ENCODE results near the gene INHBC. TPM values are rescaled to one million over a fixed set of nuclear protein-coding genes. Genes with fewer than 3 reads are reported as not detected.
"Not testable (repeated sequence)": the region's sequence is repeated elsewhere in the genome, so short reads cannot be mapped to it uniquely, and the experiment has no call there.

The INHBC gene
- total RNA-seq, 2 experiments from 2014 or later: not detected

DNA sequence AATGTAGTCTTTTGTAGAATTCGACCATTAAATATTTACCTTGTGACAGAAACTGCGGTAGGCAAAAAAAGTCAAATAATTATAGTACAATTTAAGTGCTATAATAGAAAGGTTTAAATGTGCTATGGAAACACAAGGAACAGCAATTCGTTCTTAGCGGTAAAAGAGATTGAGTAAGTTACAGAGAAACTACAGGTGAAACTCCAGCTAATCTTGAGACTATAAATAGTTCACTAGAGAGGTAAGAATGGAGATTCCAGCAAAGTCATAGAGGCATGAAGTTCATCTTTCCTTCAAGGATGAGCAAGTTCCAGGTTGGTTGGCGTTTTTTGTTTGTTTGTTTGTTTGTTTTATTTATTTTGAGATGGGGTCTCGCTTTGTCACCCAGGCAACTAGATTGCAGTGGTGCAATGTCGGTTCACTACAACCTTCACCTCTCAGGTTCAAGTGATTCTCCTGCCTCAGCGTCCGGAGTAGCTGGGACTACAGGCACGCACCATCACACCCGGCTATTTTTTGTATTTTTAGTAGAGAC is 2.9 kb upstream of the INHBC start:
- Mint-ChIP-seq H3K4me1 (peaks cover 40% of the 10 kb centered on the region), H3K27ac (peak overlapping the region; percentile 98), H3K27me3 (no peaks in the 10 kb centered on the region), H3K36me3 (peaks cover 10% of the 10 kb centered on the region), H3K4me3 (peak overlapping the region; percentile 89), H3K9me3 (ENCODE audit: low read depth) (no peaks in the 10 kb centered on the region)
- ATAC-seq: no peak
- CTCF ChIA-PET: interaction anchor here (1.0 to 6.7 kb wide), 5 partner anchors 19 to 30 kb away, joined by 5 to 40 read pairs (median 6); partner anchors contain the start of genes GLI1 and INHBE
- no peak for DNase-seq

DNA sequence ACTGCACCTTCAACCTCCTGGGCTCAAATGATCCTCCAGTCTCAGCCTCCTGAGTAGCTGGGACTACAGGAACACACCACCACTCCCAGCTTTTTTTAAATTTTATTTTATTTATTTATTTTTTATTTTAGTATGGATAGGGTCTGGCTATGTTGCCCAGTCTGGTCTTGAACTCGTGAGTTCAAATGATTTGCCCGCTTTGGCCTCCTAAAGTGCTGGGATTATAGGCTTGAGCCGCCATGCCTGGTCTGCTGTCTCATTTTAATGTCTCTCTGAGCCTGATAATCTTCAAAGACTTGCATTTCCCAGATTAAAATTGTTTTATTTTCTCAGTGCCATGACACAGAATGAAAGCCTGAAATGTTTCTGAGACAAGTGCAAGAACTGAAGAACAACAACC is 1.2 kb upstream of the INHBC start:
- Mint-ChIP-seq H3K9me3 (ENCODE audit: low read depth) (no peaks in the 10 kb centered on the region), H3K4me3 (no peak overlapping the region), H3K36me3 (peaks cover 5% of the 10 kb centered on the region), H3K4me1 (peaks cover 37% of the 10 kb centered on the region), H3K27ac (no peak overlapping the region), H3K27me3 (no peaks in the 10 kb centered on the region)
- DNase-seq: no peak
- CTCF ChIA-PET: interaction anchor here (1.0 to 6.7 kb wide), 7 partner anchors 11 to 204 kb away, joined by 3 to 40 read pairs (median 5); partner anchors contain the start of genes GLI1, INHBE and SHMT2
- ATAC-seq: no peak

DNA sequence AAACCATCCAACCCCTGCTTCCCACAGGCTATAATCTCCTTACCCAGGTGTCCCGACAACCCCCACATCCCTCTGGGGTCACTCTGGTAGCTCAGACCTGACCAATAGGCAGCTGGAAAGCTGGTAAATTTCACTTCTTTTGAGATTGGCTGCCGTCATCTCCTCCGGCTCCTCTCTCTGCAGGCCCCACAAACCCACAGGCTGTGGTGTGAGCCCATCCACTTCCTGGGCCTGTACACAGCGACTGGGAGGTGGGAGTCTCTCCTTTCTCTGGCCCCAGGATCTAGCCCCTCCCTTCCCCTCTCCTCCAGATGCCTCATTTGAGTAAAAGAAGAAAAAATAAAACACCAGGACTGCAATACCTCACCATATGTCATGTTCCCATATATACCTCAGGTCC is 709 bp downstream of the INHBC start:
- CTCF ChIA-PET: interaction anchor here (0.7 to 6.7 kb wide), 10 partner anchors 9 to 346 kb away, joined by 3 to 40 read pairs (median 4); partner anchors contain the start of genes GLI1 and INHBE
- H3K27me3 Mint-ChIP-seq: peaks cover 3% of the 10 kb centered on the region
- peak overlapping the region; percentile 68 for H3K4me3 Mint-ChIP-seq
- DNase-seq: peak; percentile 82
- no peaks in the 10 kb centered on the region for H3K36me3 Mint-ChIP-seq
- H3K27ac Mint-ChIP-seq: peak overlapping the region; percentile 89
- peak; percentile 43 for ATAC-seq
- H3K4me1 Mint-ChIP-seq: peaks cover 25% of the 10 kb centered on the region
- H3K9me3 Mint-ChIP-seq (ENCODE audit: low read depth): no peaks in the 10 kb centered on the region

DNA sequence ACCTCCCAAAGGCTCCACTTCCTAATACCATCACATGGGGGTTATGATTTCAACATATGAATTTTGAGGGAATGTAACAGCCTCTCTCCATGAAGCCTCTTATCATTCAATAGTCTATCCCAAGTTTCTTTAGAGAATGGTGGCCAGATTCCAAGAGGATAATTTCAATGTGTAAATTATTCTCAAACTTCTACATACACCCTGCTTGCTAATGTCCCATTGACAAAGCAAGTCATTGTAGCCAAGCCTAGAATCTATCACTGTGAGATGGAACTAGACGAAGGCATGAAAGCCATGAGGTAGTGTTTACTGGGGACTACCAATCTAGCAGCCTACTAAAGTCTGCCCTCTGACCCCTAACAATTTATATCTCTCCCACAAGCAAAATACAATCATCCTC is 3.8 kb downstream of the INHBC start:
- ATAC-seq (no peak), DNase-seq (no peak)
- H3K36me3 Mint-ChIP-seq: peaks cover 6% of the 10 kb centered on the region
- no peak overlapping the region for H3K27ac Mint-ChIP-seq
- H3K4me1 Mint-ChIP-seq: peaks cover 13% of the 10 kb centered on the region
- CTCF ChIA-PET: interaction anchor here (0.8 to 1.8 kb wide), 2 partner anchors 15 to 20 kb away, joined by 3 to 5 read pairs; no protein-coding TSS in a partner anchor
- H3K27me3 Mint-ChIP-seq: peaks cover 7% of the 10 kb centered on the region
- no peak overlapping the region for H3K4me3 Mint-ChIP-seq
- peaks cover 6% of the 10 kb centered on the region for H3K9me3 Mint-ChIP-seq (ENCODE audit: low read depth)

DNA sequence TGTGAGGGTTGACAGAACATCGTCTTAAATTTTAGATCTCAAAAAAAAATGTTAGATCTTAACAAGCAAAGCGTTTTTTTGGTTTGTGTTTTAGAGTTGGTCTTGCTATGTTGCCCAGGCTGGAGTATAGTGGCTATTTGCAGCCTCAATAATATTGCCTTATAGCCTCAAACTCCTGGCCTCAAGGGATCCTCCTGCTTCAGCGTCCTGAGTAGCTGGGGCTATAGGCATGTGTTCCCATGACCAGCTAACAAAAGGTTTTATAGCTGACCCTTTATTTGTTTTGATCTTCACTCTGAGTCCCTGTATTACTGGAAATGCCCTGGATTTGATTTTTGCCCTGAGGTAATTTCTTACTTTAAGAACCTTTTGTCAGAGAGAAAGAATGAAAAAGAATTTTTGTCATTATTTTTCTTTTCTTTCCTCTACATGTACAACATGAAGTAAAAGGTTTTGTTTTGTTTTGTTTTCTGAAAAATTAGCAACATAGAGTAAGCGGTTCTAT is 5.2 kb downstream of the INHBC start:
- Mint-ChIP-seq H3K4me1 (peaks cover 8% of the 10 kb centered on the region), H3K36me3 (peaks cover 6% of the 10 kb centered on the region), H3K4me3 (no peak overlapping the region), H3K9me3 (ENCODE audit: low read depth) (peaks cover 6% of the 10 kb centered on the region), H3K27ac (no peak overlapping the region), H3K27me3 (peaks cover 7% of the 10 kb centered on the region)
- ATAC-seq (no peak), DNase-seq (no peak)
- CTCF ChIA-PET: interaction anchor here (0.6 to 1.6 kb wide), 4 partner anchors 10 to 226 kb away, joined by 3 to 7 read pairs (median 3); no protein-coding TSS in a partner anchor

DNA sequence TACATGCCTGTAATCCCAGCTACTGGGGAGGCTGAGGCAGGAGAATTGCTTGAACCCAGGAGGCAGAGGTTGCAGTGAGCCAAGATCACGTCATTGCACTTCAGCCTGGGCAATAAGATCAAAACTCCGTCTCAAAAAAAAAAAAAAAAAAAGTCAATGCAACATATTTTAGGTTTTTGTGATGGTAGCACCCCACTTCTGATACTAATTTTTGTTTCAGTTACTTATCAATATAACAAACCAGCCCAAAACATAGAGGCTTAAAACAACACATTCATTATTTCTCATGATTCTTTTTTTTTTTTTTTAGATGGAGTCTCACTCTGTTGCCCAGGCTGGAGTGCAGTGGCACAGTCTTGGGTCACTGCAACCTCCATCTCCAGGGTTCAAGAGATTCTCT is 6.8 kb downstream of the INHBC start:
- not testable (repeated sequence) for H3K9me3 Mint-ChIP-seq (ENCODE audit: low read depth); H3K27ac Mint-ChIP-seq; DNase-seq; ATAC-seq; H3K27me3 Mint-ChIP-seq; H3K4me3 Mint-ChIP-seq; H3K36me3 Mint-ChIP-seq; H3K4me1 Mint-ChIP-seq
- CTCF ChIA-PET: interaction anchor here (0.7 to 1.7 kb wide), 2 partner anchors 169 to 199 kb away, joined by 3 to 4 read pairs; no protein-coding TSS in a partner anchor

DNA sequence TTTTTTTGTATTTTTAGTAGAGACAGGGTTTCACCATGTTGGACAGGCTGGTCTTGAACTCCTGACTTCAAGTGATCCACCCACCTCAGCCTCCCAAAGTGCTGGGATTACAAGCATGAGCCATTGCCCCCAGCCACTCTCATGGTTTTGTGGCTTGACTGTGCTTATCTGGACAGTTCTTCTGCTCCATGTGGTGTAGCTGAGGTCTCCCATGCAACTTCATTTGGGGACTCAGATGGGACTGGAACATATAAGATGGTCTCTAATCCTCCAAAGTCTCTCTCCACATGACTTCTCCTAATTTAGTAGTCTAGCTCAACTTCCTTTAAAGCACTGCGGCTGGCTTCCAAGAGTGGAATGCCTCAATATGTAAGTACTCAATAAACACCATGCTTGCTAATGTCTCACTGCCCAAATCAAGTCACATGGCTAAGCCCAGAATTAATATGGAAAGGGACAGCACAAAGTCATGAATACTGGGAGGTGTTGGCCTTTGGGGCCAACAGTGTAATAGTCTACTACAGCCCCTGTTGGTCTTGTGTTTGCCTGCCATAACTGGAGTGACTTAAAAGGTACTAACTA is 7.4 kb downstream of the INHBC start:
- no peak for DNase-seq
- CTCF ChIA-PET: interaction anchor here (1.3 to 1.7 kb wide), 2 partner anchors 11 to 199 kb away, joined by 3 to 4 read pairs; no protein-coding TSS in a partner anchor
- peaks cover 6% of the 10 kb centered on the region for H3K36me3 Mint-ChIP-seq

DNA sequence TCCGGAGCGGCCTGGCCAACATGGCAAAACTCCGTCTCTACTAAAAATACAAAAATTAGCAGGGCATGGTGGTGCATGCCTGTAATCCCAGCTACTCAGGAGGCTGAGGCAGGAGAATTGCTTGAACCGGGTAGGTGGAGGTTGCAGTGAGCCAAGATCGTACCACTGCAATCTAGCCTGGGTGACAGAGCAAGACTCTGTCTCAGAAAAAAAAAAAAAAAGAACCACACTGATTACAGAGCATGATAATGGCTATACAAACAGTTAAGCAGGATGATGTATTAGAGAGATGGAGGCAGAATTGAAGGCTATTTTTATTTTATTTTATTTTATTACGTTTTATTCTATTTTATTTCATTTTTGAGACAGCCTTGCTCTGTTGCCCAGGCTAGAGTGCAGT is 9.8 kb downstream of the INHBC start:
- H3K36me3 Mint-ChIP-seq; H3K27me3 Mint-ChIP-seq; H3K9me3 Mint-ChIP-seq (ENCODE audit: low read depth); DNase-seq; H3K4me1 Mint-ChIP-seq; ATAC-seq; H3K4me3 Mint-ChIP-seq; H3K27ac Mint-ChIP-seq: not testable (repeated sequence)
- CTCF ChIA-PET: interaction anchor here (0.8 to 2.1 kb wide), 5 partner anchors 8 to 14 kb away, joined by 3 to 8 read pairs (median 5); partner anchors contain the start of genes INHBC and INHBE

More for the DNA sequence above, 7.4 kb downstream of the INHBC start:
- no peak overlapping the region for H3K4me3 Mint-ChIP-seq
- peaks cover 2% of the 10 kb centered on the region for H3K4me1 Mint-ChIP-seq
- peaks cover 7% of the 10 kb centered on the region for H3K27me3 Mint-ChIP-seq
- peaks cover 6% of the 10 kb centered on the region for H3K9me3 Mint-ChIP-seq (ENCODE audit: low read depth)
- H3K27ac Mint-ChIP-seq: no peak overlapping the region
- no peak for ATAC-seq

DNA sequence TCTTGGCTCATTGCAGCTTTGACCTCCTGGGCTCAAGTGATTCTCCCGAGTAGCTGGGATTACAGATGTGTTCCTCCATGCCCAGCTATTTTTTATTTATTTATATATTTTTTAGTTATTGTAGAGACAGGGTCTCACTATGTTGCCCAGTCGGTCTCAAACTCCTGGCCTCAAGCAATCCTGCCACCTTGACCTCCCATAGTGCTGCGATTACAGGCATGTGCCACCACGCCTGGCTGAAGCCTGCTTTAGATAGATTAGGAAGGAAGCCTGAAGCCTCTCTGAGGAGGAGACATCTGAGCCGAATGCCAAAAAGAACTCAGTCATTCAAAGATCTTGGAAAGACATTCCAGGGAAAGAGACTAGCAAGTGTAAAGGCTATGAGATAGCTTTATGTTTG is 10.2 kb downstream of the INHBC start:
- peaks cover 6% of the 10 kb centered on the region for H3K36me3 Mint-ChIP-seq
- CTCF ChIA-PET: interaction anchor here (0.8 to 2.5 kb wide), 7 partner anchors 8 to 143 kb away, joined by 3 to 12 read pairs (median 5); partner anchors contain the start of genes INHBC and INHBE
- no peak for ATAC-seq
- H3K27me3 Mint-ChIP-seq: peaks cover 7% of the 10 kb centered on the region
- peaks cover 6% of the 10 kb centered on the region for H3K9me3 Mint-ChIP-seq (ENCODE audit: low read depth)
- no peak for DNase-seq
- peaks cover 2% of the 10 kb centered on the region for H3K4me1 Mint-ChIP-seq
- H3K4me3 Mint-ChIP-seq: no peak overlapping the region
- no peak overlapping the region for H3K27ac Mint-ChIP-seq

DNA sequence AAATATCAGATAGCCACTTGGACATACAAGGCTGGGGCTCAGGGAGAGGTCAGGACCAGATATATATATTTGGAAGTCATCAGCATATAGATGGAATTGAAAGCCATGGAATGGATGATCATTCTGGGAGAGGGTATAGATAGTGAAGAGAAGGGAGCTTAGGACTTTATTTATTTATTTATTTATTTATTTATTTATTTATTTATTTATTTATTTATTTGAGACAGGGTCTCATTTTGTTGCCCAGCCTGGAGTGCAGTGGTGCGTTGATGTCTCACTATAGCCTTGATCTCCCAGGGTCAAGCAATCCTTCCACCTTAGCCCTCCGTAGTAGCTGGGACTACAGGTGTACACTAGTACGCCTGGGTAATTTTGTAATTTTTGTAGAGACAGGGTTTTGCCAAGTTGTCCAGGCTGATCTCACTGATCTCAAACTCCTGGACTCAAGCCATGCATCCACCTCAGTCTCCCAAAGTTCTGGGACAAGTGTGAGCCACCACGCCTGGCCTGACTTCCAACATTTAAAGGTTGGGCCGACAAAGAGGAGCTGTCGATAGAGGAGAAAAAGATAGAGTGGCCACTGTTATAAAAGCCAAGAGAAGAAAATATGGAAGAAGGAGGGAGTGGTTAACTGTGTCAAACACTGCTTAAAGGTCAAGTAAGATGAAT is 11.8 kb downstream of the INHBC start:
- no peaks in the 10 kb centered on the region for H3K27me3 Mint-ChIP-seq
- H3K36me3 Mint-ChIP-seq: peaks cover 3% of the 10 kb centered on the region
- no peak overlapping the region for H3K27ac Mint-ChIP-seq
- CTCF ChIA-PET: interaction anchor here (0.8 to 2.6 kb wide), 3 partner anchors 9 to 182 kb away, joined by 3 to 14 read pairs (median 12); partner anchors contain the start of gene INHBE
- peaks cover 2% of the 10 kb centered on the region for H3K4me1 Mint-ChIP-seq
- DNase-seq (no peak), ATAC-seq (no peak)
- H3K4me3 Mint-ChIP-seq: no peak overlapping the region
- peaks cover 3% of the 10 kb centered on the region for H3K9me3 Mint-ChIP-seq (ENCODE audit: low read depth)

DNA sequence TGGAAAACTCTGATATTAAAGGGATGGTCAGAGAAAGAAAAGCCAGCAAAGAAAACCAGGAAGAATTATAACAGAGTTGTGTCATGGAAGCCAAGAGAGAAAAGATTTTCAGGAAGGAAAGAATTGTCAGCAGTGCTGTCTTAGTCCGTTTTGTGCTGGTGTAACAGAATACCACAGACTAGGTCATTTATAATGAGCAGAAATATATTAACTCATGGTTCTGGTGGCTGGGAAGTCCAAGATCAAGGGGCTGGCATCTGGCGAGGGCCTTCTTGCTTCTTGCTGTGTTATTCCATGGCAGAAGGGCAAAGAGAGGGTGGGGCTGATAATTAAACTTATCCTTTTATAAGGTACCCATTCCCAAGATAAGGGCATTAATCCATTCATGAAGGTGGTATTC is 14.1 kb downstream of the INHBC start:
- ATAC-seq: no peak
- Mint-ChIP-seq H3K27me3 (no peaks in the 10 kb centered on the region), H3K9me3 (ENCODE audit: low read depth) (no peaks in the 10 kb centered on the region), H3K27ac (no peak overlapping the region), H3K36me3 (no peaks in the 10 kb centered on the region), H3K4me1 (peaks cover 8% of the 10 kb centered on the region), H3K4me3 (no peak overlapping the region)
- no peak for DNase-seq
- CTCF ChIA-PET: interaction anchor here (1.1 to 1.9 kb wide), 3 partner anchors 10 to 141 kb away, joined by 3 to 9 read pairs (median 4); partner anchors contain the start of genes GLI1 and INHBC

DNA sequence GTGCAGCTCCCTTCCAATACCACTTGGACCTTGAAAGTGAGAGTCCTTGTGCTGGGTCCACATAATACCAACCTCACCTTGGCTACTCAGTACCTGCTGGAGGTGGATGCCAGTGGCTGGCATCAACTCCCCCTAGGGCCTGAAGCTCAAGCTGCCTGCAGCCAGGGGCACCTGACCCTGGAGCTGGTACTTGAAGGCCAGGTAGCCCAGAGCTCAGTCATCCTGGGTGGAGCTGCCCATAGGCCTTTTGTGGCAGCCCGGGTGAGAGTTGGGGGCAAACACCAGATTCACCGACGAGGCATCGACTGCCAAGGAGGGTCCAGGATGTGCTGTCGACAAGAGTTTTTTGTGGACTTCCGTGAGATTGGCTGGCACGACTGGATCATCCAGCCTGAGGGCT is 14.8 kb downstream of the INHBC start:
- ATAC-seq (no peak), DNase-seq (no peak)
- H3K36me3 Mint-ChIP-seq: no peaks in the 10 kb centered on the region
- CTCF ChIA-PET: interaction anchor here (0.6 to 5.1 kb wide), 5 partner anchors 9 to 184 kb away, joined by 3 to 27 read pairs (median 3); partner anchors contain the start of gene GLI1
- no peak overlapping the region for H3K27ac Mint-ChIP-seq
- H3K4me1 Mint-ChIP-seq: peaks cover 8% of the 10 kb centered on the region
- no peaks in the 10 kb centered on the region for H3K9me3 Mint-ChIP-seq (ENCODE audit: low read depth)
- H3K4me3 Mint-ChIP-seq: no peak overlapping the region
- H3K27me3 Mint-ChIP-seq: no peaks in the 10 kb centered on the region

DNA sequence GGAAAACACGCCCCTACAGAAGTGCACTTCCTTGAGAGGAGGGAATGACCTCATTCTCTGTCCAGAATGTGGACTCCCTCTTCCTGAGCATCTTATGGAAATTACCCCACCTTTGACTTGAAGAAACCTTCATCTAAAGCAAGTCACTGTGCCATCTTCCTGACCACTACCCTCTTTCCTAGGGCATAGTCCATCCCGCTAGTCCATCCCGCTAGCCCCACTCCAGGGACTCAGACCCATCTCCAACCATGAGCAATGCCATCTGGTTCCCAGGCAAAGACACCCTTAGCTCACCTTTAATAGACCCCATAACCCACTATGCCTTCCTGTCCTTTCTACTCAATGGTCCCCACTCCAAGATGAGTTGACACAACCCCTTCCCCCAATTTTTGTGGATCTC is 15.5 kb downstream of the INHBC start:
- DNase-seq (no peak), ATAC-seq (no peak)
- no peak overlapping the region for H3K4me3 Mint-ChIP-seq
- H3K27ac Mint-ChIP-seq: no peak overlapping the region
- H3K36me3 Mint-ChIP-seq: no peaks in the 10 kb centered on the region
- H3K4me1 Mint-ChIP-seq: peaks cover 10% of the 10 kb centered on the region
- CTCF ChIA-PET: interaction anchor here (0.9 to 15.0 kb wide), 7 partner anchors 9 to 324 kb away, joined by 3 to 144 read pairs (median 5); a partner anchor contains a TSS
- no peaks in the 10 kb centered on the region for H3K27me3 Mint-ChIP-seq
- H3K9me3 Mint-ChIP-seq (ENCODE audit: low read depth): no peaks in the 10 kb centered on the region

All from activated CD8-positive, alpha-beta memory T cell treated with anti-CD3 and anti-CD28 coated beads, Interleukin-2, amount 10 ng/mL, durations not matched to agents 7 days and 5 days (primary cell).